Coronary artery (tissue), 2 donors: ENCODE data around the gene DPYSL3.
A peak's percentile ranks its signal among the peaks of the same experiment; 100 is the strongest.

Source experiments
- DNase-seq: peaks from one replicate; pipeline ENCODE4 v3.0.0-alpha.2; 2017; ENCODE audit warnings: low spot score
- H3K27ac ChIP-seq, 2 donors: fragments of 200-600 bp; sonication (generic); one replicate each; pipeline ENCODE4 v1.5.1; 2016 to 2019
- H3K4me3 ChIP-seq: fragments of 200-600 bp; sonication (generic); 2 replicates; pipeline ENCODE4 v1.5.1; 2016; ENCODE audit warnings: mild to moderate bottlenecking, moderate library complexity
- CTCF ChIP-seq: fragments of 200-600 bp; sonication (generic); IDR thresholded peaks from one replicate; pipeline ENCODE4 v1.5.1; 2019; ENCODE audit warnings: antibody characterized with exemption

DPYSL3 gene

GRCh38 chr5:147413266-147413665, 96.6 kb downstream of the DPYSL3 start:
- Histone ChIP-seq H3K4me3 (no peak overlapping the region), H3K27ac (peak overlapping the region; percentile 84 to 94)
- DNase-seq: no peak
- TF ChIP-seq CTCF: no peak

- TF ChIP-seq CTCF: no peak
- H3K27ac ChIP-seq: peak overlapping the region; percentile 84 to 94
- no peak for DNase-seq
- no peak overlapping the region for H3K4me3 ChIP-seq
Measured at GRCh38 chr5:147412561-147412960, 97.3 kb downstream of the DPYSL3 start.

GRCh38 chr5:147411359-147412319, 98.2 kb downstream of the DPYSL3 start:
- H3K27ac ChIP-seq: peak overlapping the region; percentile 84 to 94
- no peak overlapping the region for H3K4me3 ChIP-seq
- TF ChIP-seq CTCF: no peak
- DNase-seq: no peak

GRCh38 chr5:147410496-147411358, 99.1 kb downstream of the DPYSL3 start:
- Histone ChIP-seq H3K27ac (peak overlapping the region; percentile 84 to 94), H3K4me3 (no peak overlapping the region)
- no peak for DNase-seq
- no peak for TF ChIP-seq CTCF

GRCh38 chr5:147408980-147409379, 100.9 kb downstream of the DPYSL3 start:
- H3K27ac ChIP-seq: peak overlapping the region; percentile 47 to 94

GRCh38 chr5:147407094-147407681, 102.7 kb downstream of the DPYSL3 start:
- Histone ChIP-seq H3K27ac (peak overlapping the region; percentile 94 to 95), H3K4me3 (no peak overlapping the region)
- DNase-seq: peak; percentile 81
- no peak for TF ChIP-seq CTCF

More at GRCh38 chr5:147408980-147409379, 100.9 kb downstream of the DPYSL3 start:
- DNase-seq: no peak
- H3K4me3 ChIP-seq: no peak overlapping the region
- TF ChIP-seq CTCF: no peak
